ENCODE data around the gene HPCAL1. TPM values are rescaled to one million over a fixed set of nuclear protein-coding genes. Genes with fewer than 3 reads are reported as not detected.

HPCAL1 gene
- total RNA-seq, 3 donors from 2014 or later (not counting 1 experiment from before 2014, with no cell fraction given), result 31.1 to 45.2 (median 39.8) TPM

GRCh38 chr2:10408649-10409579 lies 106.2 kb downstream of the HPCAL1 start:
- H3K36me3 Mint-ChIP-seq, result no peaks in the 10 kb centered on the region
- peaks cover 2% of the 10 kb centered on the region for H3K36me3 ChIP-seq (ENCODE audit: control insufficient read depth, insufficient read depth, low read length)
- H3K27ac ChIP-seq (ENCODE audit: low read length), result peak overlapping the region; percentile 58
- TF ChIP-seq CTCF (IDR thresholded peaks at IDR 0.05), result peak; percentile 95
- no peaks in the 10 kb centered on the region for H3K9me3 Mint-ChIP-seq
- H3K4me3 Mint-ChIP-seq, result peak overlapping the region; percentile 95
- H3K27me3 ChIP-seq (ENCODE audit: control insufficient read depth, insufficient read depth, low read length), result no peaks in the 10 kb centered on the region
- ATAC-seq (peak; percentile 76 to 91 (median 86)), DNase-seq (peak; percentile 71 to 93)
- H3K27ac Mint-ChIP-seq, result peak overlapping the region; percentile 90 to 91
- H3K4me1 ChIP-seq (ENCODE audit: control insufficient read depth, insufficient read depth, low read length), result peaks cover 47% of the 10 kb centered on the region
- intact Hi-C loops (cut with micrococcal nuclease), result loop anchor here (1.0 to 2.0 kb wide), 5 partner anchors 40 to 337 kb away; partner anchors contain the start of genes HPCAL1 and ODC1
- 13% methylated on average over 21 of the region's 24 CpGs for WGBS (ENCODE audit: insufficient coverage)
- no peaks in the 10 kb centered on the region for H3K9me3 ChIP-seq (ENCODE audit: control insufficient read depth, insufficient read depth, low read length)
- H3K27me3 Mint-ChIP-seq (ENCODE audit: low read depth in 2 of 2), result no peaks in the 10 kb centered on the region
- H3K4me1 Mint-ChIP-seq, result peaks cover 35 to 37% of the 10 kb centered on the region in 2 donors
- no peak overlapping the region for H3K4me3 ChIP-seq (ENCODE audit: low read length)

GRCh38 chr2:10410001-10410822 lies 107.5 kb downstream of the HPCAL1 start:
- Histone ChIP-seq H3K27me3 (ENCODE audit: control insufficient read depth, insufficient read depth, low read length) (no peaks in the 10 kb centered on the region), H3K4me3 (ENCODE audit: low read length) (no peak overlapping the region), H3K4me1 (ENCODE audit: control insufficient read depth, insufficient read depth, low read length) (peaks cover 47% of the 10 kb centered on the region), H3K36me3 (ENCODE audit: control insufficient read depth, insufficient read depth, low read length) (no peaks in the 10 kb centered on the region), H3K27ac (ENCODE audit: low read length) (peak overlapping the region; percentile 36), H3K9me3 (ENCODE audit: control insufficient read depth, insufficient read depth, low read length) (no peaks in the 10 kb centered on the region)
- 53% methylated on average over 14 of the region's 14 CpGs for WGBS (ENCODE audit: insufficient coverage)
- Mint-ChIP-seq H3K36me3 (no peaks in the 10 kb centered on the region), H3K27me3 (ENCODE audit: low read depth in 2 of 2) (no peaks in the 10 kb centered on the region), H3K27ac (peak overlapping the region in 1 of 2 donors; percentile 63), H3K4me1 (peaks cover 33 to 35% of the 10 kb centered on the region in 2 donors), H3K9me3 (no peaks in the 10 kb centered on the region), H3K4me3 (no peak overlapping the region)
- TF ChIP-seq CTCF (IDR thresholded peaks at IDR 0.05), result no peak
- ATAC-seq, result no peak
- no peak for DNase-seq
- intact Hi-C loops (cut with micrococcal nuclease), result no loop called here

DNA sequence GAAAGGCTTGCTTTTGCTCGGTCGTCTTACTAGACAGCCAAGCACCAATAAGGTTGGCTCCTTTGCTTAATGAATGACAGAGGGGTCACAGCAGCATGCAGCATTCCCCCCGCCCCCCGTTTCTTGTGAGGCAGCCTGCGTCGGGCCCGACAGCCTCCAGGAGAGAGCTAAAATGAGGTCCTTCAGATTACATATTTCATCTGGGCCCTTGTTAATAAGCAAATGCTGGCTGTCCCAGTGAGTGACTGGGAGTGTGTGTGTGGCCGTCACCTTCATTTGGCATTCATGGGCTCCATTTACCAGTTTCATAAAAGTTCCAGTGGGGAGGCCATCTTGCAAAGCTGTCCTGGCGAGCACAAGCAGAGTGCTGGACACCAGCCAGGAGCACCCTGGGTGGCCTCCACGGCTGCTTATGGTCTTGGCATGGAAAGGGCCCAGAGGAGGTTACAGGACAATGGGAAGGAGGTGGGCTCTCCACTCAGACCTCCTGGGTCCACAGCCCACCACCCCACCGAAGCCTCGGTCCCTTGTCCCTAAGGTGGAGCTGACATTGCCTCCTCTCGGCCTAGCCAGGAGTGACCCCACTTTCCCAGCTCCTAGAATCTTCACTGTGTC lies 108.2 kb downstream of the HPCAL1 start:
- 76% methylated on average over 13 of the region's 13 CpGs for WGBS (ENCODE audit: insufficient coverage)
- intact Hi-C loops (cut with micrococcal nuclease), result no loop called here
- H3K4me1 Mint-ChIP-seq, result peaks cover 33 to 35% of the 10 kb centered on the region in 2 donors
- Histone ChIP-seq H3K27me3 (ENCODE audit: control insufficient read depth, insufficient read depth, low read length) (no peaks in the 10 kb centered on the region), H3K4me3 (ENCODE audit: low read length) (no peak overlapping the region), H3K9me3 (ENCODE audit: control insufficient read depth, insufficient read depth, low read length) (no peaks in the 10 kb centered on the region), H3K36me3 (ENCODE audit: control insufficient read depth, insufficient read depth, low read length) (no peaks in the 10 kb centered on the region), H3K27ac (ENCODE audit: low read length) (peak overlapping the region; percentile 26), H3K4me1 (ENCODE audit: control insufficient read depth, insufficient read depth, low read length) (peaks cover 46% of the 10 kb centered on the region)
- DNase-seq (no peak), ATAC-seq (no peak)
- no peaks in the 10 kb centered on the region for H3K36me3 Mint-ChIP-seq
- H3K27me3 Mint-ChIP-seq (ENCODE audit: low read depth in 2 of 2), result no peaks in the 10 kb centered on the region
- TF ChIP-seq CTCF (IDR thresholded peaks at IDR 0.05), result no peak
- H3K4me3 Mint-ChIP-seq, result no peak overlapping the region
- no peaks in the 10 kb centered on the region for H3K9me3 Mint-ChIP-seq
- peak overlapping the region in 1 of 2 donors; percentile 63 for H3K27ac Mint-ChIP-seq
